Measurements from ENCODE around the gene C1QTNF12.

The C1QTNF12 gene

DNA sequence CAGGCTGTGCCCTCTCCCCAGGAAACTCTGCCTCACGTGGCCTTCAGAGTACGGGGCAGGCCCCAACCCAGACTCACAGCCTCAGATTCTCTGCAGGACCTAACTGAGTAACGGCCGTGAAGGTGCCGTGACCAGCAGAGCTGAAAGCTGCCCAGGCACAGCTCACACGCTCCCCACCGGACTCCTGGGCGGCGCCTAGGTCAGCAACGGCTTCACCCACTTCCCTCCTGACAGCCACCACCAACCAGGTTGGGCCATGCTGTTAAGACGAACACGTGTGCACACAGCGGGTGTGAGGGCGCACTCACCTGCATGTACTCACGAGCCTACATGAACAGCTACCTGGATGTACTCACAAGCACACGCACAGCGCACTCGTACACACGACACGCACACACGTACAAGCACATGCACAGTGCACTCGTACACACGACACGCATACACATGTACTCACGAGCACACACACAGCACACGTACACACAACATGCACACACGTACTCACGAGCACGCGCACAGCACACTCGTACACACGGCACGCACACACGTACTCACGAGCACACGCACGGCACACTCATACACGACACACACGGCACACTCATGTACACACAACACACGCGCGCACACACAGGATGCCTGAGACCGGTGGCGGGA lies 23.8 kb downstream of the C1QTNF12 start:
- no peak overlapping the region for H3K4me3 ChIP-seq (ENCODE audit: low read length)
- H3K9ac ChIP-seq (ENCODE audit: low read length): no peak overlapping the region
- H3K4me1 ChIP-seq (ENCODE audit: control insufficient read depth, insufficient read depth, low read length): no peaks in the 10 kb centered on the region
- peaks cover 70% of the 10 kb centered on the region for H3K36me3 ChIP-seq (ENCODE audit: control insufficient read depth, insufficient read depth, low read length, severe bottlenecking)
- no peaks in the 10 kb centered on the region for H3K9me3 ChIP-seq (ENCODE audit: control insufficient read depth, low read length)
- H3K27me3 ChIP-seq (replicated peaks; ENCODE audit: control insufficient read depth, insufficient read depth, low read length): no peaks in the 10 kb centered on the region
- DNase-seq (ENCODE audit: low read depth): no peak

DNA sequence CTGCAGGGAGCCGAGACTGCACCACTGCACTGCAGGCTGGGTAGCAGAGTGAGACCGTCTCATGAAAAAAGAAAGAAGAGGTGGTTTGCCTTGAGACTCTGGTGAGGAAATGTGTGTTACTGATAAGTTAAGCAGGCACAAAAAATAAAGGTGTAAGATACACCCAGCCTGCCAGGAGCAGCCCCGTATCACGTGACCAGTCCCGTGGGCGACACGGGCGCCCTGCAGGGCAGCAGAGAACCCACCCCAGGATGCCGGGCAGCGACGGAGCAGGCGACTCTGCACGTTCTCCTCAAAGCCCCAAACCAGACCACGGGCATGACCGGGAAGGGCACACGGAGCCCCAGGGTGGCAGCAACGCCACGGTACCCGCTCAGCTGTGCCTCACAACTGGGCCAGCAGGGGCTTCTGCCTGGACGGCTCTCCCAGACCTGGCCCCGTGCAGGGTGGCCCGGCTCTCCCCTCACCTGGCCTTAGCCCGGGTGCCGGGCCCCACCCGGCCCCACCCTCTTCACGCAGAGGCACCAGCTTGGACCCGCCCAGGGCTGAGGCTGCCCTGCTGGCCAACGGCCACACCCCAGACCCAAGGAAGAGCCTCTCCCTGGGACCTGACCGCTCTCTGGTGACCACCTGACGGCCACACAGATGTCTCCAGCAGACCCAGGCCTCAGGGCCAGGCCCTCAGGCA lies 24.5 kb downstream of the C1QTNF12 start:
- H3K36me3 ChIP-seq (ENCODE audit: control insufficient read depth, insufficient read depth, low read length, severe bottlenecking): peaks cover 71% of the 10 kb centered on the region
- H3K27me3 ChIP-seq (replicated peaks; ENCODE audit: control insufficient read depth, insufficient read depth, low read length): no peaks in the 10 kb centered on the region
- H3K4me1 ChIP-seq (ENCODE audit: control insufficient read depth, insufficient read depth, low read length): no peaks in the 10 kb centered on the region
- no peak for DNase-seq (ENCODE audit: low read depth)
- no peak overlapping the region for H3K9ac ChIP-seq (ENCODE audit: low read length)
- H3K4me3 ChIP-seq (ENCODE audit: low read length): no peak overlapping the region
- no peaks in the 10 kb centered on the region for H3K9me3 ChIP-seq (ENCODE audit: control insufficient read depth, low read length)

DNA sequence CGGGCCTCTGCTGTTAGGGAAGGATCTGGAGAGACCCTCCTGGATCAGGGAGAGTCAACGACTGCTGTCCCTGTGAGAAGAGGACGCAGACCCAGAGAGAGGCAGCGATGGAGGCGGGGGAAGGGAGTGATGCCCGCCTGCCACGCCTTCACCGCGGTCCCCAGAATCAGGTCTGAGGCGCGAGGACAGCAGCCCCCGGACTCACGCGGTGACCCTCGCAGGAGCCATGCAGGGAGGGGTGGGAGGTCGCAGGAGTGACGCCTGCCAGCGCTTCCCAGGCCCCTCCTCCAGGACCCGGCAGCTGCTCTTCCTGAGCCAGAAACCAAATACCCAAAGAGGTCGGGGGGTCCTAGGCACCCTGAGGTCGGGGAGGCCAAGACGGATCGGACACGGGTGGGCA lies 26.3 kb downstream of the C1QTNF12 start:
- Histone ChIP-seq H3K4me1 (ENCODE audit: control insufficient read depth, insufficient read depth, low read length) (no peaks in the 10 kb centered on the region), H3K36me3 (ENCODE audit: control insufficient read depth, insufficient read depth, low read length, severe bottlenecking) (peaks cover 62% of the 10 kb centered on the region), H3K9ac (ENCODE audit: low read length) (no peak overlapping the region), H3K27me3 (replicated peaks; ENCODE audit: control insufficient read depth, insufficient read depth, low read length) (no peaks in the 10 kb centered on the region), H3K9me3 (ENCODE audit: control insufficient read depth, low read length) (no peaks in the 10 kb centered on the region), H3K4me3 (ENCODE audit: low read length) (no peak overlapping the region)
- no peak for DNase-seq (ENCODE audit: low read depth)

DNA sequence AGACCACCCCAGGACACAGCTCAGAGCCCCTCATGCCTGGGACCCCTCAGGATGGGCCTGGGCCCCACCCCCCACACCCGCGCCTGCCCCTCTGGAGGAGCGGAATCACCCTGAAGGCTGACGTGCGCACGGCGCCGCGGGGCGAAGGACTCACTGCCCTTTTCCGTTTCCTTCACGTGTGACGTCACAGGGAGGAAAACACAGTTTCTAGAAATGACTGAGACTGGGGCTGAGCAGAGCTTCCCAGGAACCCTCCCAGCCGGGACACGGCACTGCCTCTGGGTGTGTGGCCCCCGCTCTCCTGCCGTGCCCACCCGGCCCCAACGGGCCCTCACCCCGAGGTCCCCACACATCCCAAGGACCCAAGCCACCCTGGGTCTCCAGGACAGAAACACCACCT lies 27.2 kb downstream of the C1QTNF12 start:
- peaks cover 54% of the 10 kb centered on the region for H3K36me3 ChIP-seq (ENCODE audit: control insufficient read depth, insufficient read depth, low read length, severe bottlenecking)

DNA sequence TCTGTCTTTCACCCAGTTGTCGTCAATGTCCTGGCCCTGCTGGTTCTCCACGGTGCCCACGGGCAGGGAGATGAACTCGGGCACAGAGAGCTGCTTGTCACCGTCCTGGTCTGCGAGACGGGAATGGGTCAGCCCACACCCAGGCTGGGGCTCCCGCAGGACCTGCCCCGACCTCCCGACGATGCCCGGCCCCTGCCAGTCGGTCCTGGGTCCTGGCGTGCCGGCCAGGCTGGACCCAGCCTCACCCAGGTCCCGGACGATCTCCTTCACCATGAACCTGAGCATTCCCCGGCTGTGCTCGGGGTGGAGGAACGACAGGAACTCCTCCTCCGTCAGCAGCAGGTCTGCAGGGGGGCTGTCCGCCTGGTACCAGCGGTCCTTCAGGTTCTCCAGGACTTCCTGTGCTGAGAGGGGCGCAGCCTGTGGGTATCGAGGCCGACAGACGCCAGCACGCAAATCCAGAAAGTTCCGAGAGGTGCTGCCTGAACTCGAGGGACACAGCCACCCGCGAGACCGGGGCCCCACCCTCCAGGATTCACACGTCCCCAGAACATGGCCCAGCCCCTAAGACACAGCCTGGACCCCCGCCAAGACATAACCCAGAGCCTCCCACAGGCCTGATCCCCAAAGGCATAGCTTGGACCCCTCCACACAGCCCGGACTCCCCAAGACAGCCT lies 27.9 kb downstream of the C1QTNF12 start:
- no peaks in the 10 kb centered on the region for H3K9me3 ChIP-seq (ENCODE audit: control insufficient read depth, low read length)
- no peak overlapping the region for H3K4me3 ChIP-seq (ENCODE audit: low read length)
- H3K4me1 ChIP-seq (ENCODE audit: control insufficient read depth, insufficient read depth, low read length): no peaks in the 10 kb centered on the region
- H3K27me3 ChIP-seq (replicated peaks; ENCODE audit: control insufficient read depth, insufficient read depth, low read length): no peaks in the 10 kb centered on the region
- H3K9ac ChIP-seq (ENCODE audit: low read length): no peak overlapping the region
- DNase-seq (ENCODE audit: low read depth): no peak
- peaks cover 54% of the 10 kb centered on the region for H3K36me3 ChIP-seq (ENCODE audit: control insufficient read depth, insufficient read depth, low read length, severe bottlenecking)

More for the DNA sequence above, 27.2 kb downstream of the C1QTNF12 start:
- H3K4me1 ChIP-seq (ENCODE audit: control insufficient read depth, insufficient read depth, low read length): no peaks in the 10 kb centered on the region
- no peaks in the 10 kb centered on the region for H3K9me3 ChIP-seq (ENCODE audit: control insufficient read depth, low read length)
- no peaks in the 10 kb centered on the region for H3K27me3 ChIP-seq (replicated peaks; ENCODE audit: control insufficient read depth, insufficient read depth, low read length)
- H3K9ac ChIP-seq (ENCODE audit: low read length): no peak overlapping the region
- H3K4me3 ChIP-seq (ENCODE audit: low read length): no peak overlapping the region
- DNase-seq (ENCODE audit: low read depth): no peak

DNA sequence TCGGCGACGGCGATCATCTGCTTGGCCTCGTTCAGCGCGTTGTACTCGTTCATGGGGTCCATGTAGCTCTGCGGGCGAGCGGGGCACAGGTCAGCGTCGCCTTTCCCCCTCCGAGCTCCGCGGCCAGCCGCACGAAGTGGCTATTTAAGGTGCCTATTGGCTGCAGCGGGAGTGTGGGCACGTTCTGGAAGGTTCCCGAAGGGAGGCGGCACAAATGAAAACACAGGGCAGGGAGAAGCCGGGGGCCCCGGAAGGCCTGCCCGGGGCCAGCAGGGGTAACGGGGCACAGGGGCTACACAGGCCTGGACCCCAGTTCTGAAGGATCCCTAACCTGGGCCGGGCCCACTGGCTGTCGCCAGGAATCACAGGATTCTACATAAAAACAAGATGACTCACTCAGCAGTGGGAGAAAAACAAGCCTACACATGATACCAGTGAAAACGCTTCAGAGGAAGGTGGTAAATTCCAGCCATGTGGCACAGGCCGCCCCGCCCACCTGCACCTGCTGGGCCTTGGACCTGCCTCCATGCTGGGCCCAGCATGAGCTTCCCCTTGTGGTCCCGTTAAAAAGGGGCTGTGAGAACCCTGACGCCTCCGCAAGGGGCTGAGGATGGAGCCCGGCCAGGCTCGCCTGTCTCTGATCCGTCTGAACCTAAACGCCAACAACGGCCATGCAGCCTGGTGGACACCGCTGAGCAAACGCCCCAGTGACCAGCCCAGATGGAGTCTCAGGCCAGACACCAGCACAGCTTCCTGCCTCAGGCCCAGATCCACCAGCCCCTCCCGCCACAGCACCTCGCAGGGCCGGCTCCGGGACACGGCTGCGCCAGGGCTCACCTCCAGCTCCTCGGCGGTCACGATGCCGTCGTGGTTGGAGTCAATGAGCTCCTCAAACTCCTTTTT lies 28.6 kb downstream of the C1QTNF12 start:
- no peaks in the 10 kb centered on the region for H3K9me3 ChIP-seq (ENCODE audit: control insufficient read depth, low read length)
- no peak for DNase-seq (ENCODE audit: low read depth)
- peaks cover 48% of the 10 kb centered on the region for H3K36me3 ChIP-seq (ENCODE audit: control insufficient read depth, insufficient read depth, low read length, severe bottlenecking)
- no peaks in the 10 kb centered on the region for H3K27me3 ChIP-seq (replicated peaks; ENCODE audit: control insufficient read depth, insufficient read depth, low read length)
- H3K9ac ChIP-seq (ENCODE audit: low read length): no peak overlapping the region
- H3K4me3 ChIP-seq (ENCODE audit: low read length): no peak overlapping the region
- no peaks in the 10 kb centered on the region for H3K4me1 ChIP-seq (ENCODE audit: control insufficient read depth, insufficient read depth, low read length)

DNA sequence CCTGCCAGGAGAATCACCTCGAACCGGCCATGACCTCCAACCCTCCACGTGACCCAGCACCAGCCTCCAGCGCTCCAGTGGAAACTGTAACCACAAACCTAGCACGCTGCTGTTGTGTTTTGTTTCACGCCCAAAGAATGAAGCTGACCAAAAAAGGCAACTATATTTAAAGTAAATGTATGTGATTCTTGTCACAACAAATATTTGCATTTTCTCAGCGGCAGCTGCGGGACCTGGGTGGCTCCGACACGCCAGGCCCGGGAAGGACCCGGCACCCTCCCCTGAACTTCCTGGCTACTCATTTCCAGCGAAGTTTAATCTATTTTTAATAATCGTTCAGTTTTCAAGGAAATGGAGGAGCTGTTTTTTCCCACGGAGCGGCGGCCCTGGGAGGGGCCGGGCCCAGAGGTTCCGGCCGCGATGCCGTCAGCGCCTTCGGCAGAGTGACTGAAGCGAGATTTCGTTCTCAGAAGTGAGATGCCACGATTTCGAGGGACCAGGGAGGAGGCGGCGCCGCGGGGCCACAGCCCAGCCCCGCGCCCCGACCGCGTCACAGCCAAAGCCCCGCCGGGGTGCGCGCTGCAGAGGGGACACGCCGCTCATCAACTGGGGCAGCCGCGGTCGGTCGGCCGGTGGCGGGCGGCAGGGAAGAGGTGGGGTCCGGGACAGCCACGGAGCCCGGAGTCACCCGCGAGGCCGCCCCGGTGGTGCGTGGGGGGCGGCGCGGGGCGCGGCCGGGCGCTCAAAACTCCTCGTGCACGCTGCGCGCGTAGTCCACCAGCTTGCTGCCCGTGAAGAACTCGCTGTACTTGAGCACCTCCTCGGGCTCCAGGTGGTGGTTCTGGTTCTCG lies 29.5 kb downstream of the C1QTNF12 start:
- no peaks in the 10 kb centered on the region for H3K4me1 ChIP-seq (ENCODE audit: control insufficient read depth, insufficient read depth, low read length)
- H3K36me3 ChIP-seq (ENCODE audit: control insufficient read depth, insufficient read depth, low read length, severe bottlenecking): peaks cover 39% of the 10 kb centered on the region
- no peaks in the 10 kb centered on the region for H3K27me3 ChIP-seq (replicated peaks; ENCODE audit: control insufficient read depth, insufficient read depth, low read length)
- DNase-seq (ENCODE audit: low read depth): no peak
- H3K9me3 ChIP-seq (ENCODE audit: control insufficient read depth, low read length): no peaks in the 10 kb centered on the region
- no peak overlapping the region for H3K4me3 ChIP-seq (ENCODE audit: low read length)
- H3K9ac ChIP-seq (ENCODE audit: low read length): no peak overlapping the region

DNA sequence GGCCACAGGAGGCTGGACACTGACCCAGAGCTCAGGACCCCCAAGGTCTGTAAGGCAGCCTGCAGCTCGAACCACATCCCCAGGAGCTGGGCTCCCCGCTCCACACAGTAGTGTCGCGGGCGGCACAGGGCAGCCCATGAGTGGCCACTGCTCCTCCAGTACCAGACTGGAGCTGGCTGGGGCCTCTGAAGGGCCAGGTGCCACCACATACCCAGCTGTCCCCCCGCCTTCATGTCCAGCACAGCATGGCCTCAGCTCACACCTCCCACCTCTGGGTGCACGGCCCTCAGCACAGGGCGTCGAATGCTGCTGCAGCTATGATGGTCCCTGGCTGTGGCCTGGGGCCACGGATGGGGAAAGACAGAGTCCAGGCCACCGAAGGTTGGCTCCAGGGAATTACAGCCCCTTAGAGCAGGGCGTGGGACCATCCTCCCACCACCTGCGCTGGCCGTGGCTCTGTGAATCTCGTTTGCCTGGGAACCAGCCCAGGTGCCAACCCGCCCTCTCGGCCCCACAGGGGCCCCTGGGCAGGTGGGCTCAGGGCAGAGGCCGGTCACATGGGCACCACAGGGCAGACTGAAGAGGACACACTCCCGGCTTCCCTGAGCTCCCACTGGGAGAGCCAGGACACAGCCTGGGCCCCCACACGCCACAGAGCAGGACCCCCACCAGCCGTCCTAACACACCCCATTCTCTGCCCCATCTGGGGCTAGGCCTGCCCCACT lies 30.5 kb downstream of the C1QTNF12 start:
- no peaks in the 10 kb centered on the region for H3K9me3 ChIP-seq (ENCODE audit: control insufficient read depth, low read length)
- peaks cover 30% of the 10 kb centered on the region for H3K36me3 ChIP-seq (ENCODE audit: control insufficient read depth, insufficient read depth, low read length, severe bottlenecking)

DNA sequence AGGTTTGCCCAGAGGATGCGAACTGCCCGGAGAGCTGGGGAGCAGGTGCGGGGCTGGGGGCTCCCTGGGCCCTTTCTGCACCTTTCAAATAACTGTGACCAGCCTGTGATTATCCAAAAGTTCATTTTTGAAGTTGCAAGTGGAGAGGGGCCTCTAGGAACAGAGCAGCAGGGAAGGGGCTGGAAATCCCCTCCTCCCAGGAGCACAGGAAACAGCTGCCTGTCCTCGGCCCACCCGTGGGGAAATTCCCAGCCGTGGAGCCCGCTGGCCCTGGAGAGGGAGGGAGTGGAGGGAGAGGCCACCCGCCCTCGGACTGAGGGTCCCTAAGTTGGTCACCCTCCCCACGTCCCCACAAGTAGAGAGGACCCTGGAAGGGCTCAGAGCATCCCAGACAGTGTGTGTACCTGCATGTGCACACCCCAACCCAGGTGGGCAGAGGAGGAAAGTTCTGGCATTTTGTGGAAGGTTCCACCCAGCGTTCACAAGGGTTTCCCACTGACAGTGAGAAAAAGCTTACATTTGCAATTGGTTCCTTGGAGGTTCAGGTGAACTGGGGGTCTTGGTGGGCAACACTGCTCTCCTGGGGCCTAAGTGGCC lies 31.3 kb downstream of the C1QTNF12 start:
- Histone ChIP-seq H3K9ac (ENCODE audit: low read length) (no peak overlapping the region), H3K4me1 (ENCODE audit: control insufficient read depth, insufficient read depth, low read length) (no peaks in the 10 kb centered on the region), H3K9me3 (ENCODE audit: control insufficient read depth, low read length) (no peaks in the 10 kb centered on the region), H3K27me3 (replicated peaks; ENCODE audit: control insufficient read depth, insufficient read depth, low read length) (no peaks in the 10 kb centered on the region), H3K36me3 (ENCODE audit: control insufficient read depth, insufficient read depth, low read length, severe bottlenecking) (peaks cover 22% of the 10 kb centered on the region), H3K4me3 (ENCODE audit: low read length) (no peak overlapping the region)
- no peak for DNase-seq (ENCODE audit: low read depth)

More for the DNA sequence above, 30.5 kb downstream of the C1QTNF12 start:
- Histone ChIP-seq H3K9ac (ENCODE audit: low read length) (no peak overlapping the region), H3K4me3 (ENCODE audit: low read length) (no peak overlapping the region), H3K4me1 (ENCODE audit: control insufficient read depth, insufficient read depth, low read length) (no peaks in the 10 kb centered on the region), H3K27me3 (replicated peaks; ENCODE audit: control insufficient read depth, insufficient read depth, low read length) (no peaks in the 10 kb centered on the region)
- no peak for DNase-seq (ENCODE audit: low read depth)
